GM12878 (cell line): Measurements from ENCODE around the gene RRP1B. TPM values are rescaled to one million over a fixed set of nuclear protein-coding genes. Genes with fewer than 3 reads are reported as not detected.

Experiments used
- ATAC-seq: fragments of 200-7000 bp; cut with Tn5 transposase; 3 replicates; pipeline ENCODE4 v1.9.1; 2020; ENCODE audit warnings: mild to moderate bottlenecking, moderate library complexity
- BruUV-seq: library from RNA; stranded (reverse); fragments of 400-500 nt; replicated peaks from 2 replicates; lab custom pipeline; 2021; lab: Mats Ljungman, UMichigan
- CTCF ChIA-PET: fragments of 300-600 bp; sonication (Branson Sonifier 250); formaldehyde crosslinking; extraction: SDS; loops from one replicate; lab custom pipeline; 2021; ENCODE audit warnings: inconsistent platforms; lab: Yijun Ruan, JAX
- POLR2A ChIA-PET: fragments of 350-600 bp; formaldehyde crosslinking; extraction: SDS; loops from one replicate; lab custom pipeline; 2021; ENCODE audit warnings: inconsistent platforms; lab: Charles Lee
- RAD21 ChIA-PET: fragments of 300-600 bp; sonication (Branson Sonifier 250); formaldehyde crosslinking; loops from one replicate; lab custom pipeline; 2023; ENCODE audit warnings: antibody characterized with exemption; ENCODE audit not compliant: unreplicated experiment; lab: Charles Lee
- SMC1A ChIA-PET: fragments of 300-600 bp; sonication (Branson Sonifier 250); formaldehyde crosslinking; loops from one replicate; lab custom pipeline; 2023; ENCODE audit not compliant: unreplicated experiment, uncharacterized antibody; lab: Charles Lee
- DNase-seq: peaks from one replicate; pipeline ENCODE4 v3.0.0-alpha.2; 2011; ENCODE audit warnings: low read depth, low spot score
- FAIRE-seq: peaks from 3 replicates; lab custom pipeline; 2011; peaks lifted over from hg19 to GRCh38; lab: Jason Lieb, UNC
- H2AFZ ChIP-seq: 2 replicates; pipeline ENCODE4 v1.6.0; 2011; ENCODE audit warnings: low read depth, low read length, control low read depth; ENCODE audit not compliant: control insufficient read depth
- H3K27ac ChIP-seq: 2 replicates; pipeline ENCODE4 v1.5.1; 2011; ENCODE audit warnings: control low read depth; ENCODE audit not compliant: control insufficient read depth, insufficient read depth
- H3K27me3 ChIP-seq, 2 experiments: replicated peaks in 1 of 2; 2 replicates each; pipeline versions ENCODE4 v1.6.0 to v1.6.1; 2011; ENCODE audit warnings: low read length in 1 of 2; ENCODE audit not compliant: control insufficient read depth in 2 of 2, insufficient read depth in 2 of 2
- H3K36me3 ChIP-seq, 2 experiments: 2 replicates each; pipeline ENCODE4 v1.5.1; 2011; ENCODE audit warnings: low read length in 1 of 2; ENCODE audit not compliant: control insufficient read depth in 2 of 2, insufficient read depth in 2 of 2
- H3K4me1 ChIP-seq: 2 replicates; pipeline ENCODE4 v1.6.1; 2011; ENCODE audit warnings: mild to moderate bottlenecking, low read length, moderate library complexity, mixed read lengths; ENCODE audit not compliant: control insufficient read depth, insufficient read depth
- H3K4me2 ChIP-seq: 2 replicates; pipeline ENCODE4 v1.6.0; 2011; ENCODE audit warnings: control low read depth; ENCODE audit not compliant: control insufficient read depth, insufficient read depth
- H3K4me3 ChIP-seq: fragments of 200-600 bp; sonication (generic); 2 replicates; pipeline ENCODE4 v1.5.1; 2016
- H3K79me2 ChIP-seq: 2 replicates; pipeline ENCODE4 v1.6.0; 2011; ENCODE audit warnings: low read length; ENCODE audit not compliant: control insufficient read depth, insufficient read depth
- H3K9ac ChIP-seq: 2 replicates; pipeline ENCODE4 v1.8.0; 2011; ENCODE audit warnings: low read length, control low read depth, mixed read lengths; ENCODE audit not compliant: control insufficient read depth, insufficient read depth
- H3K9me3 ChIP-seq: replicated peaks from 3 replicates; pipeline ENCODE4 v1.5.1; 2011; ENCODE audit warnings: mild to moderate bottlenecking, low read length; ENCODE audit not compliant: control insufficient read depth, insufficient read depth
- H4K20me1 ChIP-seq: 2 replicates; pipeline ENCODE4 v1.6.0; 2011; ENCODE audit not compliant: control insufficient read depth, insufficient read depth
- ATF7 ChIP-seq: fragments of 450-650 bp; IDR thresholded peaks from 2 replicates; pipeline ENCODE4 v1.6.1; 2016; ENCODE audit warnings: low read depth, mild to moderate bottlenecking
- CBX3 ChIP-seq: fragments of 200-600 bp; sonication (generic); IDR thresholded peaks from 2 replicates; pipeline ENCODE4 v1.6.1; 2016; ENCODE audit warnings: low read depth, borderline replicate concordance
- CHD2 ChIP-seq: IDR thresholded peaks from 2 replicates; pipeline ENCODE4 v1.6.1; 2011; ENCODE audit warnings: low read depth, low read length, improper control_type of control experiment, borderline replicate concordance
- HSF1 ChIP-seq: fragments of 150-350 bp; IDR thresholded peaks from 2 replicates; pipeline ENCODE4 v1.6.1; 2014; ENCODE audit warnings: mild to moderate bottlenecking, low read depth, low read length
- JUNB ChIP-seq: IDR thresholded peaks from 2 replicates; pipeline ENCODE4 v1.6.1; 2016; ENCODE audit warnings: antibody characterized with exemption, mild to moderate bottlenecking
- KLF5 ChIP-seq: fragments of 450-650 bp; IDR thresholded peaks from 2 replicates; pipeline ENCODE4 v1.6.1; 2014; ENCODE audit warnings: mild to moderate bottlenecking; ENCODE audit not compliant: partially characterized antibody
- MAX ChIP-seq: IDR thresholded peaks from 2 replicates; pipeline ENCODE4 v1.6.1; 2012; ENCODE audit warnings: low read depth, low read length, improper control_type of control experiment
- NBN ChIP-seq: fragments of 450-650 bp; IDR thresholded peaks from 2 replicates; pipeline ENCODE4 v1.6.1; 2016
- NFXL1 ChIP-seq: fragments of 450-650 bp; IDR thresholded peaks from 2 replicates; pipeline ENCODE4 v1.6.1; 2017; ENCODE audit warnings: antibody characterized with exemption, mild to moderate bottlenecking, borderline replicate concordance
- PBX3 ChIP-seq: IDR thresholded peaks from 2 replicates; pipeline ENCODE4 v1.6.1; 2011; ENCODE audit warnings: mild to moderate bottlenecking, low read depth, low read length, moderate library complexity; ENCODE audit not compliant: insufficient replicate concordance
- SPI1 ChIP-seq: IDR thresholded peaks from 2 replicates; pipeline ENCODE4 v1.6.1; 2011; ENCODE audit warnings: low read depth, mild to moderate bottlenecking, low read length, moderate library complexity, borderline replicate concordance; ENCODE audit not compliant: insufficient read depth
- STAT1 ChIP-seq: fragments of 450-650 bp; conservative IDR thresholded peaks from 2 replicates; pipeline ENCODE4 v1.6.1; 2014; ENCODE audit warnings: antibody characterized with exemption, mild to moderate bottlenecking
- TCF7 ChIP-seq: IDR thresholded peaks from 2 replicates; pipeline ENCODE4 v1.6.1; 2014; ENCODE audit warnings: antibody characterized with exemption, borderline replicate concordance
- ZNF24 ChIP-seq: fragments of 450-650 bp; IDR thresholded peaks from 2 replicates; pipeline ENCODE4 v1.6.1; 2017; ENCODE audit warnings: antibody characterized with exemption, mild to moderate bottlenecking
- WGBS: methylation state at CpG from one replicate; pipeline ENCODE4 v1.1.6; 2016; ENCODE audit warnings: low lambda C conversion rate; ENCODE audit not compliant: insufficient replicate concordance, insufficient coverage; ENCODE audit errors: missing lambda C conversion rate; 5-methylcytosine and 5-hydroxymethylcytosine counted together
- in situ Hi-C: fragments of 300-500 bp; cut with MboI; formaldehyde crosslinking; loops from 9 replicates; pipeline ENCODE4 v1.14.3; 2018; ENCODE audit warnings: mixed read lengths
- intact Hi-C: fragments of 100-400 bp; cut with micrococcal nuclease; formaldehyde crosslinking; loops from one replicate; pipeline ENCODE4 v1.14.2; 2022; ENCODE audit not compliant: unreplicated experiment
- polyA plus RNA-seq, 11 experiments: library from polyadenylated mRNA; depleted of rRNA in 4 of 11; unstranded in 6 of 11; stranded (reverse) in 5 of 11; fragments of >200 nt; fragmentation: Nextera tagmentation in 4 of 11; fragmentation: Illumina TruSeq in 1 of 11; extraction: Ambion mirVana in 4 of 11; extraction: Trizol in 1 of 11; gene quantifications; 1 replicate in 1 of 11; 2 replicates in 10 of 11; pipeline versions ENCODE4 v1.2.1 to v1.2.3, GENCODE V29; 2011 to 2016; ENCODE audit warnings: inconsistent platforms in 2 of 11, missing spikeins in 2 of 11, low read depth in 1 of 11
- total RNA-seq, 4 experiments: library from RNA; depleted of rRNA in 3 of 4; stranded (reverse); fragments of >200 nt in 3 of 4; fragmentation: Illumina TruSeq in 1 of 4; extraction: Trizol in 1 of 4; gene quantifications; 2 replicates each; pipeline versions ENCODE4 v1.2.1 to v1.2.3, GENCODE V29; 2013 to 2021

The RRP1B gene
- total and polyA plus RNA-seq, 10 of the 15 experiments (the other 5 are each of a cell fraction or from before 2014, with no cell fraction given) = 8.1 to 57.4 (median 38.1) TPM

- no peak overlapping the region for H2AFZ ChIP-seq
- TF ChIP-seq NFXL1 = no peak
- TF ChIP-seq NBN = no peak
- intact Hi-C loops (no loop called here), in situ Hi-C loops (no loop called here)
- no peak overlapping the region for H3K9ac ChIP-seq
- CTCF ChIA-PET = interaction anchor here (0.9 to 2.1 kb wide), 3 partner anchors 16 to 127 kb away, joined by 3 to 11 read pairs (median 3); partner anchors contain the start of gene RRP1
- POLR2A ChIA-PET = interaction anchor here (0.6 to 1.7 kb wide), 3 partner anchors 59 to 311 kb away, joined by 3 to 4 read pairs (median 3); no protein-coding TSS in a partner anchor
- RAD21 ChIA-PET = interaction anchor here (1.0 kb wide), 1 partner anchor 66 kb away, joined by 3 read pairs; no protein-coding TSS in a partner anchor
- H3K27me3 ChIP-seq = no peaks in the 10 kb centered on the region
- H3K9me3 ChIP-seq = peaks cover 1% of the 10 kb centered on the region; the same call in 2 of the 3 replicates
- SMC1A ChIA-PET = interaction anchor here (0.8 to 1.9 kb wide), 3 partner anchors 17 to 66 kb away, joined by 3 to 8 read pairs (median 6); no protein-coding TSS in a partner anchor
- DNase-seq (no peak), FAIRE-seq (no peak), ATAC-seq (no peak)
- BruUV-seq = no TSS peak
- H3K79me2 ChIP-seq = peaks cover 70% of the 10 kb centered on the region
- peak overlapping the region; percentile 70 for H3K4me2 ChIP-seq
- H3K36me3 ChIP-seq = peaks cover 5 to 23% of the 10 kb centered on the region in 2 experiments; a peak in 3 of 4 replicates
- H3K27ac ChIP-seq = no peak overlapping the region
- WGBS = 76% methylated on average over 6 of the region's 6 CpGs
- 0 out of 2 replicates have a peak overlapping the region, but pooled peaks have one; percentile 17 for H3K4me3 ChIP-seq
- H4K20me1 ChIP-seq = no peaks in the 10 kb centered on the region; the same call in 1 of the 2 replicates
- H3K4me1 ChIP-seq = peaks cover 30% of the 10 kb centered on the region
These were observed 2.9 kb downstream of the RRP1B start for GRCh38 chr21:43662286-43662685.

- WGBS = under 1% methylated on average over 9 of the region's 9 CpGs
- RAD21 ChIA-PET = interaction anchor here (1.0 kb wide), 1 partner anchor 66 kb away, joined by 3 read pairs; no protein-coding TSS in a partner anchor
- Histone ChIP-seq H3K4me3 (0 out of 2 replicates have a peak overlapping the region, but pooled peaks have one; percentile 32), H3K27ac (peak overlapping the region; percentile 26), H3K9ac (no peak overlapping the region), H3K9me3 (peaks cover 1% of the 10 kb centered on the region; the same call in 2 of the 3 replicates), H3K4me2 (peak overlapping the region; percentile 62; the same call in 1 of the 2 replicates), H3K27me3 (no peaks in the 10 kb centered on the region), H3K79me2 (peaks cover 76% of the 10 kb centered on the region), H3K36me3 (peaks cover 5 to 23% of the 10 kb centered on the region in 2 experiments; a peak in 3 of 4 replicates), H3K4me1 (peaks cover 32% of the 10 kb centered on the region), H2AFZ (no peak overlapping the region), H4K20me1 (no peaks in the 10 kb centered on the region; the same call in 1 of the 2 replicates)
- SMC1A ChIA-PET = interaction anchor here (0.8 to 1.9 kb wide), 2 partner anchors 17 to 54 kb away, joined by 3 to 8 read pairs; no protein-coding TSS in a partner anchor
- intact Hi-C loops = no loop called here
- CTCF ChIA-PET = interaction anchor here (1.4 to 2.1 kb wide), 2 partner anchors 17 to 126 kb away, joined by 3 to 11 read pairs; partner anchors contain the start of gene RRP1
- no peak for FAIRE-seq
- POLR2A ChIA-PET = interaction anchor here (0.8 to 1.7 kb wide), 2 partner anchors 58 to 62 kb away, joined by 3 to 4 read pairs; no protein-coding TSS in a partner anchor
- BruUV-seq = no TSS peak
- in situ Hi-C loops = no loop called here
- DNase-seq = no peak
- ATAC-seq = no peak
- TF ChIP-seq TCF7 (0 out of 2 replicates have a peak, but pooled peaks have one; percentile 47), ZNF24 (no peak), CHD2 (no peak), STAT1 (no peak), SPI1 (no peak), KLF5 (no peak), ATF7 (no peak), JUNB (peak; percentile 32; the same call in 1 of the 2 replicates), PBX3 (no peak), HSF1 (no peak), MAX (no peak), CBX3 (no peak)
These were observed 3.7 kb downstream of the RRP1B start for GRCh38 chr21:43663033-43663432.
